CD14-positive monocyte (primary cell): Measurements from ENCODE around the gene FOXP4. TPM values are rescaled to one million over a fixed set of nuclear protein-coding genes. Genes with fewer than 3 reads are reported as not detected.
A peak's percentile ranks its signal among the peaks of the same experiment; 100 is the strongest.

Experiments used
- DNase-seq, 3 donors: peaks; one replicate each; pipeline ENCODE4 v3.0.0-alpha.2; 2011 to 2022
- H2AFZ ChIP-seq: 2 replicates; pipeline ENCODE4 v1.6.0; 2012; ENCODE audit warnings: mild to moderate bottlenecking, low read depth, low read length, inconsistent platforms; ENCODE audit not compliant: insufficient read depth, poor library complexity, severe bottlenecking
- H3K27ac ChIP-seq, 2 donors: 1 replicate in 1 of 2; 2 replicates in 1 of 2; pipeline ENCODE4 v1.5.1; 2012 to 2013; ENCODE audit warnings: low read length in 2 of 2, control low read depth in 1 of 2, inconsistent platforms in 1 of 2, low read depth in 1 of 2, mild to moderate bottlenecking in 1 of 2
- H3K27me3 ChIP-seq, 2 donors: one replicate each; pipeline versions ENCODE4 v1.6.0 to v1.6.1; 2011 to 2013; ENCODE audit warnings: low read length in 2 of 2; ENCODE audit not compliant: control insufficient read depth in 2 of 2, insufficient read depth in 2 of 2
- H3K36me3 ChIP-seq, 2 donors: replicated peaks in 1 of 2; 1 replicate in 1 of 2; 2 replicates in 1 of 2; pipeline versions ENCODE4 v1.5.1 to v1.6.1; 2012 to 2013; ENCODE audit warnings: low read length in 2 of 2, control low read depth in 1 of 2, inconsistent platforms in 1 of 2, mild to moderate bottlenecking in 1 of 2; ENCODE audit not compliant: insufficient read depth in 2 of 2, control insufficient read depth in 1 of 2
- H3K4me1 ChIP-seq, 2 donors: 1 replicate in 1 of 2; 2 replicates in 1 of 2; pipeline versions ENCODE4 v1.5.1 to v1.6.1; 2012 to 2013; ENCODE audit warnings: low read length in 2 of 2, control low read depth in 1 of 2, inconsistent platforms in 1 of 2, mild to moderate bottlenecking in 1 of 2, moderate library complexity in 1 of 2; ENCODE audit not compliant: insufficient read depth in 2 of 2, control insufficient read depth in 1 of 2
- H3K4me2 ChIP-seq: replicated peaks from 2 replicates; pipeline ENCODE3; 2012; ENCODE audit warnings: low read length, moderate library complexity, mild to moderate bottlenecking; ENCODE audit not compliant: poor library complexity, severe bottlenecking; ENCODE audit errors: extremely low read depth
- H3K4me3 ChIP-seq, 3 experiments: fragments of 200-600 bp in 1 of 3; sonication (generic) in 1 of 3; replicated peaks in 1 of 3; 1 replicate in 2 of 3; 2 replicates in 1 of 3; pipeline ENCODE4 v1.5.1; 2011 to 2013; ENCODE audit warnings: low read length in 3 of 3, mild to moderate bottlenecking in 3 of 3, control low read depth in 2 of 3, low read depth in 2 of 3, inconsistent platforms in 1 of 3, moderate library complexity in 1 of 3
- H3K79me2 ChIP-seq: 2 replicates; pipeline ENCODE4 v1.6.0; 2012; ENCODE audit warnings: mild to moderate bottlenecking, control low read depth, inconsistent platforms, low read length, moderate library complexity; ENCODE audit not compliant: insufficient read depth
- H3K9ac ChIP-seq: 2 replicates; pipeline ENCODE4 v1.6.0; 2017; ENCODE audit warnings: low read length, mild to moderate bottlenecking; ENCODE audit not compliant: insufficient read depth, poor library complexity, severe bottlenecking
- H3K9me3 ChIP-seq, 2 donors: replicated peaks in 1 of 2; 1 replicate in 1 of 2; 2 replicates in 1 of 2; pipeline versions ENCODE4 v1.5.1 to v1.6.1; 2012 to 2013; ENCODE audit warnings: low read length in 2 of 2, control low read depth in 1 of 2; ENCODE audit not compliant: control insufficient read depth in 1 of 2, insufficient read depth in 1 of 2
- H4K20me1 ChIP-seq: 2 replicates; pipeline ENCODE4 v1.6.0; 2012; ENCODE audit warnings: mild to moderate bottlenecking, low read length, control low read depth, moderate library complexity; ENCODE audit not compliant: insufficient read depth
- H3K27ac Mint-ChIP-seq, 7 donors: one replicate each; pipeline ENCODE4 v1.8.0; 2020; ENCODE audit warnings: mild to moderate bottlenecking in 7 of 7, mixed read lengths in 7 of 7, moderate library complexity in 6 of 7, inconsistent platforms in 2 of 7
- H3K27me3 Mint-ChIP-seq, 3 donors: one replicate each; pipeline ENCODE4 v1.8.0; 2021 to 2022; ENCODE audit warnings: low read depth in 3 of 3, mild to moderate bottlenecking in 3 of 3, mixed read lengths in 3 of 3, moderate library complexity in 3 of 3, inconsistent platforms in 1 of 3
- H3K36me3 Mint-ChIP-seq, 2 donors: one replicate each; pipeline ENCODE4 v1.8.0; 2020; ENCODE audit warnings: mixed read lengths in 2 of 2, inconsistent platforms in 1 of 2, mild to moderate bottlenecking in 1 of 2
- H3K4me1 Mint-ChIP-seq: one replicate; pipeline ENCODE4 v1.8.0; 2020; ENCODE audit warnings: mild to moderate bottlenecking, mixed read lengths
- H3K4me3 Mint-ChIP-seq, 2 donors: one replicate each; pipeline ENCODE4 v1.8.0; 2020; ENCODE audit warnings: mild to moderate bottlenecking in 2 of 2, mixed read lengths in 2 of 2, moderate library complexity in 1 of 2
- H3K9me3 Mint-ChIP-seq, 7 donors: one replicate each; pipeline ENCODE4 v1.8.0; 2020 to 2022; ENCODE audit warnings: mixed read lengths in 7 of 7, mild to moderate bottlenecking in 6 of 7, moderate library complexity in 6 of 7, inconsistent platforms in 2 of 7
- CTCF ChIP-seq: fragments of 200-600 bp; IDR thresholded peaks from one replicate; pipeline ENCODE4 v1.8.0; 2022; ENCODE audit warnings: antibody characterized with exemption, mild to moderate bottlenecking
- WGBS: methylation state at CpG from one replicate; pipeline ENCODE4 v1.1.5; 2013; ENCODE audit warnings: missing lambda C conversion rate; ENCODE audit not compliant: insufficient coverage; 5-methylcytosine and 5-hydroxymethylcytosine counted together
- intact Hi-C, 2 donors: fragments of 100-400 bp; cut with micrococcal nuclease; formaldehyde crosslinking; loops; one replicate each; pipeline versions ENCODE4 v1.15.0 to v1.15.1; 2023
- polyA plus RNA-seq, 3 donors: library from polyadenylated mRNA; depleted of rRNA in 1 of 3; unstranded in 2 of 3; stranded (reverse) in 1 of 3; fragments of 300-500 nt in 2 of 3; fragments of >200 nt in 1 of 3; fragmentation: Illumina TruSeq in 2 of 3; gene quantifications; 1 replicate in 2 of 3; 2 replicates in 1 of 3; pipeline ENCODE4 v1.2.3, GENCODE V29; 2012 to 2021

FOXP4 gene
- polyA plus RNA-seq, 3 donors = 0.62 to 7.6 (median 0.65) TPM

DNA sequence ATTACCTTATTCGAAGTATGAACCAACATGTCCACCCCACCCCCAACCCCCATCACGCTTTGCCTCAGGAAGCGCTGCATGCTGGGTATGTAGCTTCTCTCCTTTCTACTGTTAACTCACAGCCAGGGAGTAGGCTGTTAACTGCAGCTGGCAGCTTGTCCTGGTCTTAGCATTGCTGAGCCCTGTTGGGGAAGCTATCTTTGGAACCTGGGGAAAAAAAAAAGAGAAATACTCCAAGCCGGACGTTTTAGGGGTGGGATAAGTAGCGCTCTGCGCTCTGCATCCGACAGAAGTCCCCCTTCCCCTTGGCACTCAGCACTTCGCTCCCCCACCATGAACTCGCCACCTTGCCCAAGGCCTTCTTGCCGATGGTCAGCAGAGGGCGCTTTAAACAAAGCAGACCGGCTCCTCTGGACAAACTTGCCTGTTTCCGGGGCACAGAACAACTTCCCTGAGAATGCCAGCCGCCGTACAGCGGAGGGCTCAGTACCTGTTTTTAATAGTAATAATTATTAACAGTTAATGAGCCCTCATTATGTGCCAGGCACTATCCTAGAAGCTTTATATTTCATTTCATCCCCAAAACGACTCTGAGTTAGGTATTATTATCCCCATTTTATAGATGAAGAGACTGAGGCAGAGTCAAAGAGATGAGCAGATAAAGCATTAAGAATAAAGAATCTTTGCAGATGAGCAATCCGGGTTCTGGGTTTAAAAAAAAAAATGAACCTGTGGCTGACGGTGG lies 56.9 kb downstream of the FOXP4 start:
- Histone ChIP-seq H3K4me2 (peak overlapping the region; percentile 13), H3K4me1 (peaks cover 0 to 6% of the 10 kb centered on the region in 2 donors), H3K36me3 (peaks cover 0 to 3% of the 10 kb centered on the region in 2 donors), H2AFZ (no peak overlapping the region), H3K27me3 (no peaks in the 10 kb centered on the region), H3K27ac (no peak overlapping the region), H3K9me3 (no peaks in the 10 kb centered on the region), H3K9ac (no peak overlapping the region), H4K20me1 (no peaks in the 10 kb centered on the region), H3K79me2 (no peaks in the 10 kb centered on the region), H3K4me3 (no peak overlapping the region)
- Mint-ChIP-seq H3K27me3 (peaks cover 2 to 8% (median 6%) of the 10 kb centered on the region in 3 donors), H3K4me3 (no peak overlapping the region), H3K9me3 (no peaks in the 10 kb centered on the region), H3K4me1 (peaks cover 13% of the 10 kb centered on the region), H3K27ac (peak overlapping the region in 1 of 7 donors; percentile 20), H3K36me3 (peaks cover 5 to 20% of the 10 kb centered on the region in 2 donors)
- DNase-seq = peak; percentile 69 to 79 (median 73)
- peak; percentile 85 for TF ChIP-seq CTCF
- WGBS = 11% methylated on average over 9 of the region's 20 CpGs
- intact Hi-C loops = loop anchor here (5.0 to 10.0 kb wide), 3 partner anchors 79 to 172 kb away; partner anchors contain the start of gene FRS3 (in 1 of the 2)

- Histone ChIP-seq H3K4me3 (no peak overlapping the region), H3K4me1 (peaks cover 0 to 6% of the 10 kb centered on the region in 2 donors), H3K79me2 (no peaks in the 10 kb centered on the region), H3K9me3 (no peaks in the 10 kb centered on the region), H3K4me2 (no peak overlapping the region), H4K20me1 (no peaks in the 10 kb centered on the region), H3K27ac (no peak overlapping the region), H3K36me3 (peaks cover 0 to 3% of the 10 kb centered on the region in 2 donors), H3K9ac (no peak overlapping the region), H3K27me3 (no peaks in the 10 kb centered on the region), H2AFZ (no peak overlapping the region)
- peaks cover 13% of the 10 kb centered on the region for H3K4me1 Mint-ChIP-seq
- H3K36me3 Mint-ChIP-seq = peaks cover 2 to 12% of the 10 kb centered on the region in 2 donors
- no peak for TF ChIP-seq CTCF
- peaks cover 2 to 8% (median 6%) of the 10 kb centered on the region in 3 donors for H3K27me3 Mint-ChIP-seq
- intact Hi-C loops = loop anchor here (2.0 to 10.0 kb wide), 4 partner anchors 78 to 171 kb away; partner anchors contain the start of gene FRS3 (in 1 of the 2)
- H3K4me3 Mint-ChIP-seq = no peak overlapping the region
- WGBS = 100% methylated on average over 5 of the region's 5 CpGs
- no peaks in the 10 kb centered on the region for H3K9me3 Mint-ChIP-seq
- no peak overlapping the region for H3K27ac Mint-ChIP-seq
- DNase-seq = no peak
These were observed 57.8 kb downstream of the FOXP4 start for GRCh38 chr6:41604006-41604405.
